Fibroblast of skin of back (primary cell): ENCODE data around the gene NEK10.

Experiments
- DNase-seq: peaks from one replicate; pipeline ENCODE4 v3.0.0-alpha.2; 2013

NEK10 gene

GRCh38 chr3:27093771-27094170, 275.4 kb downstream of the NEK10 start:
- no peak for DNase-seq

- no peak for DNase-seq
These were observed 278.7 kb downstream of the NEK10 start for GRCh38 chr3:27090275-27091041.

- DNase-seq: no peak
These were observed 279.5 kb downstream of the NEK10 start for GRCh38 chr3:27089645-27090044.

GRCh38 chr3:27089068-27089467, 280.1 kb downstream of the NEK10 start:
- DNase-seq: no peak

GRCh38 chr3:27085829-27086730, 283.1 kb downstream of the NEK10 start:
- DNase-seq: no peak

- DNase-seq: no peak
These were observed 287.1 kb downstream of the NEK10 start for GRCh38 chr3:27081992-27082607.

- DNase-seq: no peak
These were observed 287.6 kb downstream of the NEK10 start for GRCh38 chr3:27081566-27081965.

- DNase-seq: peak; percentile 11
These were observed 289.0 kb downstream of the NEK10 start for GRCh38 chr3:27080258-27080525.

- DNase-seq: no peak
These were observed 289.5 kb downstream of the NEK10 start for GRCh38 chr3:27079427-27080257.

- DNase-seq: no peak
These were observed 290.8 kb downstream of the NEK10 start for GRCh38 chr3:27078246-27078913.

GRCh38 chr3:27076815-27077630, 292.2 kb downstream of the NEK10 start:
- no peak for DNase-seq

GRCh38 chr3:27074914-27075313, 294.3 kb downstream of the NEK10 start:
- DNase-seq: no peak

- no peak for DNase-seq
These were observed 295.3 kb downstream of the NEK10 start for GRCh38 chr3:27073912-27074311.

- DNase-seq: no peak
These were observed 296.2 kb downstream of the NEK10 start for GRCh38 chr3:27072810-27073651.

GRCh38 chr3:27060336-27060735, 308.8 kb downstream of the NEK10 start:
- DNase-seq: no peak
